Tibial nerve (tissue), 3 donors: ENCODE measurements around the gene SENP6.
"Not testable (repeated sequence)": the region's sequence is repeated elsewhere in the genome, so short reads cannot be mapped to it uniquely, and the experiment has no call there.

ENCODE experiments used
- CTCF ChIP-seq, 5 experiments: fragments of 200-600 bp in 3 of 5; fragments of 450-650 bp in 2 of 5; sonication (generic) in 3 of 5; IDR thresholded peaks; one replicate each; pipeline ENCODE4 v1.5.1; 2016 to 2019; ENCODE audit warnings: antibody characterized with exemption in 5 of 5, mild to moderate bottlenecking in 3 of 5, moderate library complexity in 2 of 5
- POLR2A ChIP-seq, 2 donors: fragments of 450-650 bp; IDR thresholded peaks; one replicate each; pipeline ENCODE4 v1.6.1; 2017; ENCODE audit warnings: antibody characterized with exemption in 2 of 2, mild to moderate bottlenecking in 2 of 2, moderate library complexity in 2 of 2

GRCh38 chr6:75683005-75683404, 81.3 kb downstream of the SENP6 start:
- TF ChIP-seq CTCF, POLR2A (IDR thresholded peaks at IDR 0.05): not testable (repeated sequence)
